Fibroblast of lung (primary cell): ENCODE results near the gene MRI1.

Experiments used
- EZH2 ChIP-seq: IDR thresholded peaks from 2 replicates; pipeline ENCODE4 v1.5.1; 2012; ENCODE audit warnings: low read length, control low read depth, mild to moderate bottlenecking; ENCODE audit errors: missing control alignments
- TF ChIP-seq, protein P1 (sequence below), 2 donors: IDR thresholded peaks in 1 of 2; conservative IDR thresholded peaks in 1 of 2; 1 replicate in 1 of 2; 2 replicates in 1 of 2; pipeline ENCODE4 v1.5.1; 2011 to 2012; ENCODE audit warnings: low read length in 2 of 2, control low read depth in 1 of 2, inconsistent platforms in 1 of 2, low read depth in 1 of 2, mild to moderate bottlenecking in 1 of 2

DNA sequence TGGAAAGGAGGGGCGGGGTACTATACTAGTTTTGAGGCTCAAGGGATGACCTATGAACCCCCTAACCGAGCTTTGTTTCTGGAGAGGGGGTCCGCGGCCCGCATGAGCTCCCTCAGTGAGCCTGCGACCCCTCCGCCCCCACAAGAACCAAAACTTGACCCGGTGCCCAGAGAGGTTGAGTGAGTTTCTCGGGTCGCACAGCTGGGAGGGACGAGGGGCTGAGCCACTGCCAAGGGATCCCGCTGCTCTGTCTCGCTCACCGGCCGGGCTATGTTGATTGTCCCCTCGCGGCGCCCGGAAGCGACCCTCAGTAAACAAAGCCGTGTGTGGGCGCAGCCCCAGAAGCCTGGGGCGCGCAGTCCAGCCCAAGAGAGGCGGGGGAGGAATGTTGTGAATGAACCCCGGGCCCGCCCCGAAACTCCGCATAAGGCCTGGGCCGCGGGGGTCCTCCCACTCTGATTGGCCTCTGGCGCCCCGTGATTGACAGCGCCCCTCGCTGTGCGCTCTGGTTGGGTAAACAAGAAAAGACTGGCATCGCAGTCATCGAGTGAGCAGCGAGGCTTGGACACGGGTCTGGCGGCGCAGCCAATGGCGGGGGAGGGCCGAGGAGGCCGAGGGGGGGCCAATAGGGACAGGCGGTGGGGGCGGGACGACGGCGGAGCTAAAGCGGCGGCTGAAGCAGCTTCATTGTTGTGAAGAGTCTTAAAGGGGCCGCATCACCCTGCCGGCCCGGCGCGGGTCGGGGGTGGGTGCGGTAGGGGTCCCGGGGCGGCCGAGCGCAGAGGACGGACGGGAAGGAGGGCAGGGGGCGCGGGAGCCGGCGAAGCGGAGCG lies 30.7 kb downstream of the MRI1 start, which contains the start of gene ZSWIM4:
- TF ChIP-seq, protein P1, sequence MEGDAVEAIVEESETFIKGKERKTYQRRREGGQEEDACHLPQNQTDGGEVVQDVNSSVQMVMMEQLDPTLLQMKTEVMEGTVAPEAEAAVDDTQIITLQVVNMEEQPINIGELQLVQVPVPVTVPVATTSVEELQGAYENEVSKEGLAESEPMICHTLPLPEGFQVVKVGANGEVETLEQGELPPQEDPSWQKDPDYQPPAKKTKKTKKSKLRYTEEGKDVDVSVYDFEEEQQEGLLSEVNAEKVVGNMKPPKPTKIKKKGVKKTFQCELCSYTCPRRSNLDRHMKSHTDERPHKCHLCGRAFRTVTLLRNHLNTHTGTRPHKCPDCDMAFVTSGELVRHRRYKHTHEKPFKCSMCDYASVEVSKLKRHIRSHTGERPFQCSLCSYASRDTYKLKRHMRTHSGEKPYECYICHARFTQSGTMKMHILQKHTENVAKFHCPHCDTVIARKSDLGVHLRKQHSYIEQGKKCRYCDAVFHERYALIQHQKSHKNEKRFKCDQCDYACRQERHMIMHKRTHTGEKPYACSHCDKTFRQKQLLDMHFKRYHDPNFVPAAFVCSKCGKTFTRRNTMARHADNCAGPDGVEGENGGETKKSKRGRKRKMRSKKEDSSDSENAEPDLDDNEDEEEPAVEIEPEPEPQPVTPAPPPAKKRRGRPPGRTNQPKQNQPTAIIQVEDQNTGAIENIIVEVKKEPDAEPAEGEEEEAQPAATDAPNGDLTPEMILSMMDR (conservative IDR thresholded peaks at IDR 0.05 in 1 of 2, IDR thresholded peaks at IDR 0.05 in 1 of 2; ENCODE audit: low read depth in 1 of 2, low read length in 2 of 2), result no peak
- TF ChIP-seq EZH2, result no peak
